Gastroesophageal sphincter (tissue), 3 donors: ENCODE measurements around the gene SLC30A3.

Experiments
- CTCF ChIP-seq, 4 experiments: fragments of 200-600 bp in 2 of 4; fragments of 450-650 bp in 2 of 4; sonication (generic) in 1 of 4; IDR thresholded peaks; one replicate each; pipeline ENCODE4 v1.5.1; 2017 to 2019; ENCODE audit warnings: antibody characterized with exemption in 4 of 4, mild to moderate bottlenecking in 2 of 4, moderate library complexity in 2 of 4
- POLR2A ChIP-seq, 2 donors: fragments of 450-650 bp; IDR thresholded peaks; one replicate each; pipeline ENCODE4 v1.6.1; 2017; ENCODE audit warnings: antibody characterized with exemption in 2 of 2, mild to moderate bottlenecking in 2 of 2, moderate library complexity in 1 of 2
- POLR2AphosphoS5 ChIP-seq: sonication (generic); formaldehyde crosslinking; IDR thresholded peaks from one replicate; pipeline ENCODE4 v1.6.1; 2017; ENCODE audit warnings: antibody characterized with exemption

GRCh38 chr2:27291865-27292264 lies 29.0 kb upstream of the SLC30A3 start:
- TF ChIP-seq POLR2A (IDR thresholded peaks at IDR 0.05) = no peak
- TF ChIP-seq CTCF (IDR thresholded peaks at IDR 0.05) = no peak
- no peak for TF ChIP-seq POLR2AphosphoS5
